ENCODE data around the gene UGT2B15.
"Not testable (repeated sequence)": the region's sequence is repeated elsewhere in the genome, so short reads cannot be mapped to it uniquely, and the experiment has no call there.

DNA sequence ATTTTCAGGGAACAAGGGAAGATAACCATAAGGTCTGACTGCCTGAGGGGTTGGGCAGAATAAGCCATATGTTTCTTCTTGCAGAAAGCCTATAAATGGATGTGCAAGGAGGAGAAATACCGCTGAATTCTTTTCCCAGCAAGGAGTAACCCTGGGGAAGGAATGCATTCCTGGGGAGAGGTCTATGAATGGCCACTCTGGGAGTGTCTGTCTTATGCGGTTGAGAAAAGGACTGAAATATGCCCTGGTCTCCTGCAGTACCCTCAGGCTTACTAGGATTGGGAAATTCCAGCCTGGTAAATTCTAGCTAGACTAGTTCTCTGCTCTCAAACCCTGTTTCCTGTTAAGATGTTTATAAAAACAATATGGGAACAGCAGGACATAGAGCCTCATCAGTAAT, 32.7 kb upstream of the UGT2B15 start:
- TF ChIP-seq, protein P1, sequence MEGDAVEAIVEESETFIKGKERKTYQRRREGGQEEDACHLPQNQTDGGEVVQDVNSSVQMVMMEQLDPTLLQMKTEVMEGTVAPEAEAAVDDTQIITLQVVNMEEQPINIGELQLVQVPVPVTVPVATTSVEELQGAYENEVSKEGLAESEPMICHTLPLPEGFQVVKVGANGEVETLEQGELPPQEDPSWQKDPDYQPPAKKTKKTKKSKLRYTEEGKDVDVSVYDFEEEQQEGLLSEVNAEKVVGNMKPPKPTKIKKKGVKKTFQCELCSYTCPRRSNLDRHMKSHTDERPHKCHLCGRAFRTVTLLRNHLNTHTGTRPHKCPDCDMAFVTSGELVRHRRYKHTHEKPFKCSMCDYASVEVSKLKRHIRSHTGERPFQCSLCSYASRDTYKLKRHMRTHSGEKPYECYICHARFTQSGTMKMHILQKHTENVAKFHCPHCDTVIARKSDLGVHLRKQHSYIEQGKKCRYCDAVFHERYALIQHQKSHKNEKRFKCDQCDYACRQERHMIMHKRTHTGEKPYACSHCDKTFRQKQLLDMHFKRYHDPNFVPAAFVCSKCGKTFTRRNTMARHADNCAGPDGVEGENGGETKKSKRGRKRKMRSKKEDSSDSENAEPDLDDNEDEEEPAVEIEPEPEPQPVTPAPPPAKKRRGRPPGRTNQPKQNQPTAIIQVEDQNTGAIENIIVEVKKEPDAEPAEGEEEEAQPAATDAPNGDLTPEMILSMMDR (IDR thresholded peaks at IDR 0.05; ENCODE audit: low read depth, low read length, poor library complexity, severe bottlenecking), result not testable (repeated sequence)
- TF ChIP-seq EZH2phosphoT487 (IDR thresholded peaks at IDR 0.05; ENCODE audit: borderline replicate concordance, low read length), result not testable (repeated sequence)

All from DOHH2 (cell line).